Endometrial microvascular endothelial cells (primary cell): ENCODE measurements around the gene CXCL13. TPM values are rescaled to one million over a fixed set of nuclear protein-coding genes. Genes with fewer than 3 reads are reported as not detected.
"Not testable (repeated sequence)": the region's sequence is repeated elsewhere in the genome, so short reads cannot be mapped to it uniquely, and the experiment has no call there.

ENCODE experiments used
- in situ Hi-C: cut with HindIII; loops from 2 replicates; pipeline ENCODE4 v1.10.0; 2017; ENCODE audit warnings: low sequenced_read_pairs, low pct_unique_long_range_greater_than_20kb; ENCODE audit errors: inconsistent ontology term
- total RNA-seq: library from RNA; depleted of rRNA; stranded (reverse); fragments of >200 nt; gene quantifications from one replicate; pipeline ENCODE4 v1.2.3, GENCODE V29; 2015; ENCODE audit errors: inconsistent ontology term

CXCL13 gene
- total RNA-seq, 1 donor from 2014 or later: not detected

DNA sequence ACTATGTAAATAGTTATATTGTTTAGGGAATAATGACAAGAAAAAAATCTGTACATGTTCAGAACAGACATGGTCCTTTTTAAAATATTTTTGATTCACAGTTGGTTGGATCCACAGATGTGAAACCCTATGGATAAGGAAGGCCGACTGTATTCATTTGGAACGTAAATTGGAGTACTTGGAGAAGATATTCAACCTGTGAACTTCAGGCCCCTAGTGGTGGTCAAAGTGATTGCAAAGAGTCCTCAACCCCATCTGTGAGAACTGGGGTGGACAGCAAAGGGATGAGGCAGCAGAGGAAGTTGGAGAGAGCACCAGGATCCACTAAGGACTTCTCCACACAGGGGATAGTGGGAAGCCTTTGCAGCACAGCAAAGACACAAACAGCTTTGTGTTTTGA lies 6.2 kb upstream of the CXCL13 start:
- in situ Hi-C loops: no loop called here

DNA sequence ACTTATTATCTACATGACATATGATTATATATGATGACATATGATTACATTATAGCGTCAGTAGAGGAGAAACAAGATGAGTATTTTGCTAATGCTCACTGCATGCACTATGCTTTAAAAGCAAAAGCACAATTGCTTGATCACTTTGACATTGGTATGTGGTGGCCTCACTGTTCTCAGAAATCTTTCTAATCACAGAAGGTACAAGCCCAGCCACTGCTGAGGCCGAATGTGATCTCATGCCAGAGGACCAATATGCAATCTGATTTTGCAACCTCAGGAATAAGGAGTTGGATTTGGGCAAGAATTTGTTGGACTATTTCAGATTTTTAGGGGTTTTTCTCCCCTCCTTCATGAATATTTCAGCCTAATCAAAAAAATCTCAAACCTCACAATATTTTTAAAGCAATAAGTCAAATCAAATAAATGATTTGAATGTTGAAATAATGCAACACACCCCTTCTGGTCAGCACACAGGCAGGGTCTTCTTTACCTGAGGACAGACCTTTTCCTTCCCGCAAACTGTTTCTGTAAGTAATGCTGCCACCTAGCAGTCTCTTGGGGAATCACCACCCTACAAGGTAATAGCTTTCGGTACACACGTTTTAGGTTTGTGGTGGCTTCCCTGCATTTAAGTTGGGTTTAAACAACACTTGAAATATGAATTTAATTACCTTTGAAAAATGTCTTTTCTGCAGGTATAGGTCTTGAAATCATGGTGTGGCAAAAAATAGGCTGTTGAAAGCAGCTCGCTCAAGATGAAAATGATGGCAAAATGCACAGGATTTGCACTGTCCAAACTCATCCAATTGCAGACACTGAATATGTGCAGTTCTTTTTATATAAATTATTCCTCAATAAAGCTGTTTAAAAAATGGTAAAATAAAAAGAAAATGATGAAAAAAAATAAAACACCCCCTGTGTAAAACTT lies 4.8 kb upstream of the CXCL13 start:
- in situ Hi-C loops: no loop called here

DNA sequence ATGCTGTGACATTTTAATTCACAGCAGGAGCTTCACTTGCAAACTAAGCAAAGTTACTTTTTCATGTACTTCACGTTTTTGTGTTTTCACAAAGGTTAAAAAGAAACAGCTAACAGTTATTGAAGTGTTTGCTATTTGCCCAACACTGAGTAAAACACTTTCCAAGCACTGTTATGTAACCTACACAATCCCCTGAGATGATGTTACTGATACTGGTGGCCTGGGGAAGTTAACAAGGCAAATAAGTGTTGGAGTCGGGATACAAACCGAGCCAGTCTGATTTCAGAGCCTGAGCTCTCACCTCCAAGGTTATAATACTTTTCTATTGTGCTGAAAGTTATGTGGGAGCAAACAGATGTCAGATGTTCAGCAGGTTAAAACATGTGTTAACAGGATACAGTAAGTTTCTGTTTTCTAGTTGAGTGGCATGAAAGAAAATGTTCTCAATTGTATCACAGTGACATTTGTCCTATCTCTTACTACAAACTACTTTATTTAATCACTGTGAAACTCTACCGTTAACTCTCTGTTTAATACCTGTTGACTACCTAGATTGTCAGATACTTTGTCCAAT lies 3.9 kb upstream of the CXCL13 start:
- in situ Hi-C loops: no loop called here

DNA sequence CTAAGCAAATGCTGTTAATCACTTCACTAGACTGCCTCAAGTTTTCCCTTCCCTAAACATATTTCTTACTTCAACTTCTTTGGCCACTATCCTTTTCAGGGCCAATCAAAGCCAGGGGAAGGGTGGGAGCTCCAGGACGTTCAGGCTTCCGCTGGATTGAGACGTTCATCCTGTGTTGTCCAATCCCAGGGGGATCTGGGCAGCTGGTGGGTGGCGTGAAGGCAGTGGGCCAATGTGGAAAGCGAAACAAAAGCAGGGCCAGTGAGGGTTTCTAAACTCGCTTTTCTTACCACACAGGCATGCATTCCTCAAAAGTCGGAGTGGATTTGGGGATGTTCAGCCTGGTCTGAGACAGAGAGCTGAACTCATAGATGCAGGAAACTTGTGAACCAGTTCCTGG lies 7.6 kb downstream of the CXCL13 start:
- in situ Hi-C loops: no loop called here

- in situ Hi-C loops: no loop called here
Observed at GRCh38 chr4:77615153-77615552, 9.5 kb downstream of the CXCL13 start.

DNA sequence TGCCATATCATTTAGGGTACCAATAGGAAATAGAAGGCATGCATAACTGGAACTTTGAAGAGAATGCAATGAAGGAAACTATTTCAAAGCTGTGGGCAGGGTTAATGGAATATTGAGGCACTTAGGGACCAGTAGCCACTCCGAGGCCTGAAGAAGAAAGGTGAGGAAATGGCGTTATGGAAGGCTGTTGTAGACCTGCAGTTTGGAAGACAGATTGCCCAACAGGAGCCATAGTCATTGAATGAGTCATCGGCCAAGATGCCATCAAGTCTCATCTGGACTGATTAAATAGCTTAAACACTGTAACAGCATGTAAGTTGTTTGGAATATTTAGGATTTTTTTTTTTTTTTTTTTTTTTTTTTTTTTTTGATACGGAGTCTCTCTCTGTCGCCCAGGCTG lies 11.6 kb downstream of the CXCL13 start:
- in situ Hi-C loops: no loop called here

DNA sequence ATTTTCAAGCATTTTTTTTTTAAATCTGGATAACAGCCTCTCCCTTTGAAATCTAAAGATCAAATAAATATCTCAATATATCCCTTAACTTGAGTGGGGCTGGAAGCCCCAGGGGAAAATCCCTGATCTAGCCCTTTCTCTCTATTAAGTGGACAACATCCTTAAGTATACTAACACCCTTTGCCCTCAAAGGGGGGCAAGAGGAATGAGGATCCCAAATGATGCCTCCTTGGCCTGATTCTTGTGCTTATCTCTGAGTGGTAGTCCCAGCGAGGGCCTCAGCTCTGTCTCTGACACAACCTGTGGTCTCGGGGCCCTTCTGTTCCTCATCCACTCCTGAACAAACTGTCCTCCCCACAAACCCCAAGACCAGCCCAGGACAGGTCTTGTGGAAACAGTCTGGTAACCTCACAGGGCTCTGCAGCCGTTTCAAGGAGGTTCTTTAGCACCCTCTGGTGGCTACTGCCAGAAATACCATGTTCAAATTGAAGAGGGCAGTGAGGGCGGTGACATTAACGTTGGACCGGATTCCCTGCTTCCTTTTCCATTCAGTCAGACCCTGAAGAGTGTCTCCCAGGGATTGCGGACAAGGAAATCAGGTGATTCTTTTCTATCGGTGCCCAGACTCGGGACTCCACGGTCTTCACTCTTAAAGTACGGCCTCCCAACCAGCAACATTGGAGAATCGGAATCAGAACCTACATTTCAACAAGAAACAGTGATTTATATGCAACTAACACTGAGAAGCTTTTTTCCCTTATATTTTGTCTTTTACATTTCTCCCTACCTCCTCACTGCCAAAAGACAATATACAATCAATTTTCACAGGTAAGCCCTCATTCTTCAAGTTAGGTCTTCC lies 13.0 kb downstream of the CXCL13 start:
- in situ Hi-C loops: no loop called here

DNA sequence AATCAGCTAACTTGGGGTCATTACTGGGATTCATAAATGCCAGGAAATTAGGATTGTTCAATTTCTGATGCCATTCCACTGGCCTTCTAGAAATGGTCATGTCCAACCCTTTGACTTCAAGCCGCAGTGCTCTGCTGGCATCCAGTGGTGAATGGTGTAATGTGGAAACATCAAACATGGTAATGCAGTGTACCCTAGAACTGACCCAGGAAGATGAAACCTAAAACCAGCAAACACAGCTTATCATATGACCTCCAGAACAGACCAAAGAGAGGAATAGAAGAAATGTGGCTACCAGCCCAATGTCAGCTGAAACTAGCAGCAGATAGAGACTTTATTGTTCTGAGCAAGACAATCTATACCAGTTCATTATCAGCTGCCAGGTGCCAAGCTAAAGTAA lies 13.8 kb downstream of the CXCL13 start:
- in situ Hi-C loops: no loop called here

DNA sequence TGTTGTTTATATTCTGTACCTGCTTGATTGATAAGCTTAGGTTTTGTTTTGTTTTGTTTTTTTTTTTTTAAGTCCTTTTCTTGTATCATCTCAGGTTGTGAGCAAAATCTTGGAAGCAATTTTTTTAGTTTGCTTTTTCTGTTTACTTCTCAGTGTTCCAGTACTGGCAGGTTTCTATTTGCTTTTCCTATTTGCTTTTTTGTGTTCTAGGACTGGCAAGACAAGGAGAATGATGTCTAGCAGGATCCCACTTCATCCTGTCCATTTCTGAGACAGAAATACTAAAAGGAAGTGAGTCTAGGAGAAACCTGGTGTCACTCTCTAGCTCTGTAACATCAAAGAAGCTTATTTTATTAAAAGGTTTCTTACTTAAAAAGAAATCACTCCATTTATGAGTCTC lies 15.6 kb downstream of the CXCL13 start:
- in situ Hi-C loops: no loop called here

DNA sequence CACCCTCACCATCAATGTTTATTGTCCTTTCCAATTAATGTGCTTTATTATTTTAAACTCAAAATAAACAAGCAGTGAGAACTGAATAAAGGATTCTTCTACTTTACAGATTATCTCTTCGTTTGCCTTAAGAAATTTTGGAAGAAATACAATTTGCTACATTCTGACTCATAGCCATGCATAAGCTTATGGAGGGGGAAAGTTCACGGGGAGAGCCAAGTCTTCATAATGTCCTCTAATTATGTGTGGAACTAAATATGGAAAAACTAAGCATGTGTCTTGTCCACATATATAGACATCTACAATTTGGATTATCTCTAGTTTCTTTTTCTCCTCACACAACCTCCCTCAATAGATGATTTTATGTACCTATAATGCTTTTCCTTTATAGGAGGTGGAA lies 17.5 kb downstream of the CXCL13 start:
- in situ Hi-C loops: no loop called here

DNA sequence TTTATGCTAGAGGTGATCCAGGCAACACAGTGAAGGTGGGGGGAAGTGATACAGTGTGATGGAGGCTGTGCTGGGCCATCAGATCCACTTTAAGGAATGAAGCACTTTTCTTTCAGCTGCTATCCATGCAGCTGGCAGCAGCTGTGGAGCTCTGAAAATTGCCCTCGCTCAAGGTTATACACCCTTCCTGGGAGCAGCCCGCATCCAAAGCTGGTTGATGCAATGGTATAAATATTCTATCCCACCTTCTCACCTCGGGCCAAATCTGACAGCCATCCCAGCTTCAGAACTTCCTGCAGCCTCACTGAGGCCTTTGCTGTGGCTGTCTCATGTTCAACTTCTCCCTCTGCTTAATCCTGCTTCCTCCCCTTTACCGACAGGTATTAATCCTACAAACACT lies 18.6 kb downstream of the CXCL13 start:
- in situ Hi-C loops: no loop called here

DNA sequence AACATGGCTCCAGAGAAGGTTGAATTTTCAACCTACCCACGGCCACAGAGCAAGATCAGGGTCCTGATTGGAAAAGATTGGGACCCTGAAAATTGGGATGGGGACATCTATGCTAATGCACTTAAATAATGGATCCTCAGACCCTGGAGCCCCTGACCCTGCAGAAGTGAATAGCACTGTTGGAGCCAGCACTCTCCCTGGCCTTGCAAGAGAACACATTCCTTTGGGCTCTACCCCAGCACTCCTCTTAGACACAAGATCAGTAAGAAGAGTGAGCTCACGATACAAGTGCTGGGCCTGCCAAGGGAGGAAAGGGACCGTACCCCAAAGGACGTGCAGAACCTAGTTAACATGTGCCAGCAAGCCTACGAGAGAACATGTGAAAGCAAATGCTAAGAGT lies 19.9 kb downstream of the CXCL13 start:
- in situ Hi-C loops: no loop called here

DNA sequence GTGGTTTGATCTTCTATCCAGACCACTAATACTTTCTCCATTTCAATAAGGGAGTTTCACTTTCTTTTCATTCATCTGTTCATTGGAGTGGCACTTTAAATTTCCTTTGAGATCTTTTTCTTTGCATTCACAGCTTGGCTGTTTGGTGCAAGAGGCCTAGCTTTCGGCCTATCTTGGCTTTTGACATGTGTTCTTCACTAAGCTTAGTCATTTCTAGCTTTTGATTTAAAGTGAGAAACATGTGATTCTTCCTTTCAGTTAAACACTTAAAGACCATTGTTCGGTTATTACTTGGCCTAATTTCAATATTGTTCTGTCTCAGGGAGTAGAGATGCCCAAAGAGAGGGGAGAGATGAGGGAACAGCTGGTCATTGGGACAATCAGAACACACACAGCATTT lies 24.3 kb downstream of the CXCL13 start:
- in situ Hi-C loops: no loop called here

DNA sequence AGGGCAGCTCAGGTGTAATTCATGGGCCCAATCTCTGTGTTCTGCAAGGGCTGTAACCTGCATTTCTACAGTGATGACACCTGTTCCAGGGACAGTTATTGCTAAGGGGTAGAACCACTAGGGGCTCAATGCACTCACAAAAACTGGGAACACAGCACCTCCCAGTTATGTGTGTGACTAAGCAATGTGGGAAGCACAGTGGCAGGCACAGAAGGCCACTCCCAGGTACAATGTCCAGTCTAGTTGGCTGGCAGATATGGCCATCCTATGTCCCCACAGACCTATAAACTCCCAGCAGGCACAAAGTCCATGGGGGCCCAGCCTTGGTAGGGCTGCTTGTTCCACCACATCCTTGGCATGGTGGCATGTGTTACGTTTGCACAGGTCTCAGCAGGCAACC lies 25.7 kb downstream of the CXCL13 start:
- in situ Hi-C loops: no loop called here

- in situ Hi-C loops: no loop called here
Observed at GRCh38 chr4:77634132-77634785, 28.6 kb downstream of the CXCL13 start.

- in situ Hi-C loops: no loop called here
Observed at GRCh38 chr4:77635246-77635645, 29.6 kb downstream of the CXCL13 start.

GRCh38 chr4:77635876-77636275 lies 30.3 kb downstream of the CXCL13 start:
- in situ Hi-C loops: no loop called here

GRCh38 chr4:77636902-77637301 lies 31.3 kb downstream of the CXCL13 start:
- in situ Hi-C loops: no loop called here

- in situ Hi-C loops: not testable (repeated sequence)
Observed at GRCh38 chr4:77644069-77644468, 38.4 kb downstream of the CXCL13 start.
